RWPE1 (cell line): Measurements from ENCODE around the gene NRP1.

Source experiments
- CTCF ChIA-PET: fragments of 350-600 bp; sonication (Branson Sonifier 250); formaldehyde crosslinking; extraction: SDS; loops from one replicate; lab custom pipeline; 2021; lab: Yijun Ruan, JAX
- POLR2A ChIA-PET: fragments of 400-600 bp; formaldehyde crosslinking; extraction: SDS; loops from one replicate; lab custom pipeline; 2020; ENCODE audit warnings: antibody characterized with exemption; ENCODE audit not compliant: low non-redundant PET; lab: Yijun Ruan, JAX
- DNase-seq: peaks from one replicate; pipeline ENCODE4 v3.0.0; 2012; ENCODE audit warnings: low spot score
- H3K27ac ChIP-seq: fragments of 450-650 bp; 2 replicates; pipeline ENCODE4 v1.5.1; 2017
- CTCF ChIP-seq: fragments of 450-650 bp; conservative IDR thresholded peaks from 2 replicates; pipeline ENCODE4 v1.5.1; 2017; ENCODE audit warnings: low read depth, mild to moderate bottlenecking

The NRP1 gene

GRCh38 chr10:33329178-33329577 lies 5.3 kb downstream of the NRP1 start:
- TF ChIP-seq CTCF: no peak
- POLR2A ChIA-PET: no interaction called here
- no peak for DNase-seq
- CTCF ChIA-PET: no interaction called here
- H3K27ac ChIP-seq: no peak overlapping the region

GRCh38 chr10:33328253-33328652 lies 6.2 kb downstream of the NRP1 start:
- H3K27ac ChIP-seq: no peak overlapping the region
- DNase-seq: no peak
- ChIA-PET CTCF (interaction anchor here (0.8 to 1.7 kb wide), 3 partner anchors 55 to 639 kb away, joined by 3 to 11 read pairs (median 3); no protein-coding TSS in a partner anchor), POLR2A (no interaction called here)
- TF ChIP-seq CTCF: no peak

DNA sequence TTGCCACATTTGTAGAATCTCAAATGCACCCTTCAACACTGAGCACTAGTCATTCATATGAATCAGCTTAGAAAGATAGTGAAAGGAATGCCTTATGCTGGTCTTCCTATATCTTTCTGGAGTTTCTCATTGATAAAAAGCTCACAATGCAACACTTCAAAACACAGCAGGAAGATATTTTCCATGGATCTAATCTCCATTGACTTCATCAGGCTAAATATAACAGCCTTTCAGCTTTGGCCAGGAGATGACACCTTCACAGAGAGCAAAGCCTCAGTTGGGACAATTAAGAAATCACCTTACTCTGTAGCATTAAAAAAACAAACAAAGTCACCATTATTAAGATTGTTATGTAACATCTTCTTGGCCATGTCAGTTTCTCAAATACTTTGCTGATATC lies 6.7 kb downstream of the NRP1 start:
- H3K27ac ChIP-seq: no peak overlapping the region
- ChIA-PET POLR2A (no interaction called here), CTCF (interaction anchor here (0.6 to 1.7 kb wide), 6 partner anchors 55 to 973 kb away, joined by 3 to 11 read pairs (median 3); no protein-coding TSS in a partner anchor)
- no peak for DNase-seq
- TF ChIP-seq CTCF: 0 out of 2 replicates have a peak, but pooled peaks have one; percentile 22

DNA sequence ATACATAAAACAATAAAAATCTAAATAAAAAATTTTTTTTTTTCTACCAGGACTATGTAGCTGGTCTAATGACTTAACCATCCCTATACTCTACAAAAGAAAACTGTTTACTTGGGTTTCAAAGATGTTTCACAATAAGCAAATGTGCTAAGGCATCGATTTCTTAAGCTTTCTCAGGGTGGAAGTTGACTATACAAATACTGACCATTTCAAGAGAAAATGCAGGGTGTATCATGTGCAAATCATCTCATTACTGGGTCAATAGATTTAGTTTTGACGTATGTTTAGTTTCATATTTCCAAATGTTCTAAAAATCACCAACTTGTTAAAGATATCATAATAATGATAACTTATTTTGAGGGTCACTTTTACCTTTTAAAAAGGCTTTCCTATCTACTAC lies 7.5 kb downstream of the NRP1 start:
- ChIA-PET CTCF (interaction anchor here (1.0 to 1.7 kb wide), 3 partner anchors 134 to 974 kb away, joined by 3 to 11 read pairs (median 4); no protein-coding TSS in a partner anchor), POLR2A (no interaction called here)
- TF ChIP-seq CTCF: no peak
- H3K27ac ChIP-seq: no peak overlapping the region
- DNase-seq: no peak

GRCh38 chr10:33325929-33326328 lies 8.5 kb downstream of the NRP1 start:
- H3K27ac ChIP-seq: no peak overlapping the region
- TF ChIP-seq CTCF: no peak
- CTCF ChIA-PET: no interaction called here
- no peak for DNase-seq
- POLR2A ChIA-PET: no interaction called here

DNA sequence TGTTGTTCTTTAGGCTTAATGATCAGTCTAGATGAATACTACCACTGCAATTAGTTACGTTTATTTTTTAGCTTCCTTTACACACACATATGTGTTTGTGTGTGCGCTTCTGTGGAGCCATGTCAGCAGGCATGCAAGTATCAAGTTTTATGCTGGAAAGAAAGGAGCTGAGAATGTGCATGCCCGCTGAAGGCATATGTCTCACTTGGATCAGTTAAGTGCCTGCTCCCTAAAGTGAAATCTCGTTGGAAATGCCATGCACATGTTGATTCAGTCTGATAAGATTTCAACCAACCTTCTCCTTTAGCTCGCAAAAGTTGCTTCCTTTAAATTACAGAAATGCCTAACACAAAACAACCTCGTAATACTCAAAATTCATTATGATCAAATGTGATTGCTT lies 10.7 kb downstream of the NRP1 start:
- H3K27ac ChIP-seq: no peak overlapping the region
- ChIA-PET CTCF (interaction anchor here (0.6 kb wide), 1 partner anchor 1037 kb away, joined by 3 read pairs; no protein-coding TSS in a partner anchor), POLR2A (no interaction called here)
- TF ChIP-seq CTCF: no peak
- no peak for DNase-seq
